K562 (cell line): Measurements from ENCODE around the gene AVPI1. TPM values are rescaled to one million over a fixed set of nuclear protein-coding genes. Genes with fewer than 3 reads are reported as not detected.
A peak's percentile ranks its signal among the peaks of the same experiment; 100 is the strongest.

ENCODE experiments used
- KLF6 ChIP-seq: fragments of 250-450 bp; sonication (Bioruptor Pico); IDR thresholded peaks from 2 replicates; pipeline ENCODE4 v1.4.0; 2020; ENCODE audit warnings: mild to moderate bottlenecking, moderate library complexity, borderline replicate concordance
- L3MBTL2 ChIP-seq: fragments of 450-650 bp; IDR thresholded peaks from 2 replicates; pipeline ENCODE4 v1.6.1; 2016; ENCODE audit warnings: mild to moderate bottlenecking, moderate library complexity
- LARP7 ChIP-seq: fragments of 450-650 bp; IDR thresholded peaks from 2 replicates; pipeline ENCODE4 v1.6.1; 2016
- MEF2D ChIP-seq: conservative IDR thresholded peaks from 2 replicates; pipeline ENCODE4 v1.6.1; 2016; ENCODE audit warnings: low read depth, missing genetic modification characterization, missing compliant biosample characterization
- NCOA1 ChIP-seq: fragments of 450-650 bp; IDR thresholded peaks from 2 replicates; pipeline ENCODE4 v1.6.1; 2016; ENCODE audit warnings: low read depth
- SREBF2 ChIP-seq: sonication (generic); formaldehyde crosslinking; IDR thresholded peaks from 2 replicates; pipeline ENCODE4 v1.4.0; 2020; ENCODE audit warnings: mild to moderate bottlenecking, missing genetic modification reagents
- TRIM28 ChIP-seq: fragments of 450-650 bp; IDR thresholded peaks from 2 replicates; pipeline ENCODE4 v1.6.1; 2017
- ZBTB7A ChIP-seq: IDR thresholded peaks from 2 replicates; pipeline ENCODE4 v1.6.1; 2011; ENCODE audit warnings: low read depth, mild to moderate bottlenecking, low read length, moderate library complexity, borderline replicate concordance; ENCODE audit not compliant: control insufficient read depth
- ZNF449 ChIP-seq: fragments of 250-450 bp; sonication (Bioruptor Pico); IDR thresholded peaks from 2 replicates; pipeline ENCODE4 v1.8.0; 2022; ENCODE audit warnings: moderate library complexity, mild to moderate bottlenecking, inconsistent platforms
- ZNF592 ChIP-seq: fragments of 450-650 bp; IDR thresholded peaks from 2 replicates; pipeline ENCODE4 v1.6.1; 2017; ENCODE audit warnings: antibody characterized with exemption, mild to moderate bottlenecking
- ZNF707 ChIP-seq: fragments of 250-450 bp; sonication (Bioruptor Pico); conservative IDR thresholded peaks from 2 replicates; pipeline ENCODE4 v1.8.0; 2022; ENCODE audit warnings: inconsistent platforms, mild to moderate bottlenecking, moderate library complexity
- polyA plus RNA-seq, 8 experiments: library from polyadenylated mRNA; depleted of rRNA in 4 of 8; stranded (reverse) in 5 of 8; unstranded in 3 of 8; fragments of >200 nt; fragmentation: Nextera tagmentation in 2 of 8; fragmentation: Illumina TruSeq in 1 of 8; extraction: Ambion mirVana in 2 of 8; extraction: Trizol in 1 of 8; gene quantifications; 2 replicates each; pipeline versions ENCODE4 v1.2.1 to v1.2.3, GENCODE V29; 2011 to 2014; ENCODE audit warnings: inconsistent platforms in 1 of 8, missing spikeins in 1 of 8
- total RNA-seq, 7 experiments: library from RNA; depleted of rRNA in 6 of 7; stranded (reverse); fragments of >200 nt in 6 of 7; fragmentation: Illumina TruSeq in 2 of 7; extraction: Trizol in 2 of 7; gene quantifications; 2 replicates each; pipeline versions ENCODE4 v1.2.1 to v1.2.3, GENCODE V29; 2011 to 2021; ENCODE audit warnings: low replicate concordance in 1 of 7
- TF ChIP-seq, protein P1 (sequence below): fragments of 250-450 bp; sonication (Bioruptor Pico); IDR thresholded peaks from 2 replicates; pipeline ENCODE4 v1.4.0; 2020
- TF ChIP-seq, protein P2 (sequence below): IDR thresholded peaks from 2 replicates; pipeline ENCODE4 v1.6.1; 2014; ENCODE audit warnings: antibody characterized with exemption

Gene AVPI1
- total and polyA plus RNA-seq, 9 of the 15 experiments (the other 6 are each of a cell fraction or from before 2014, with no cell fraction given): 0.90 to 10.4 (median 7.4) TPM

- peak; percentile 66; the same call in 1 of the 2 replicates for TF ChIP-seq ZNF592
- TF ChIP-seq, protein P1, sequence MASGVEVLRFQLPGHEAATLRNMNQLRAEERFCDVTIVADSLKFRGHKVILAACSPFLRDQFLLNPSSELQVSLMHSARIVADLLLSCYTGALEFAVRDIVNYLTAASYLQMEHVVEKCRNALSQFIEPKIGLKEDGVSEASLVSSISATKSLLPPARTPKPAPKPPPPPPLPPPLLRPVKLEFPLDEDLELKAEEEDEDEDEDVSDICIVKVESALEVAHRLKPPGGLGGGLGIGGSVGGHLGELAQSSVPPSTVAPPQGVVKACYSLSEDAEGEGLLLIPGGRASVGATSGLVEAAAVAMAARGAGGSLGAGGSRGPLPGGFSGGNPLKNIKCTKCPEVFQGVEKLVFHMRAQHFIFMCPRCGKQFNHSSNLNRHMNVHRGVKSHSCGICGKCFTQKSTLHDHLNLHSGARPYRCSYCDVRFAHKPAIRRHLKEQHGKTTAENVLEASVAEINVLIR (CRISPR knock-in tag): no peak
- TF ChIP-seq NCOA1: no peak
- TF ChIP-seq KLF6 (CRISPR knock-in tag): no peak
- TF ChIP-seq, protein P2, sequence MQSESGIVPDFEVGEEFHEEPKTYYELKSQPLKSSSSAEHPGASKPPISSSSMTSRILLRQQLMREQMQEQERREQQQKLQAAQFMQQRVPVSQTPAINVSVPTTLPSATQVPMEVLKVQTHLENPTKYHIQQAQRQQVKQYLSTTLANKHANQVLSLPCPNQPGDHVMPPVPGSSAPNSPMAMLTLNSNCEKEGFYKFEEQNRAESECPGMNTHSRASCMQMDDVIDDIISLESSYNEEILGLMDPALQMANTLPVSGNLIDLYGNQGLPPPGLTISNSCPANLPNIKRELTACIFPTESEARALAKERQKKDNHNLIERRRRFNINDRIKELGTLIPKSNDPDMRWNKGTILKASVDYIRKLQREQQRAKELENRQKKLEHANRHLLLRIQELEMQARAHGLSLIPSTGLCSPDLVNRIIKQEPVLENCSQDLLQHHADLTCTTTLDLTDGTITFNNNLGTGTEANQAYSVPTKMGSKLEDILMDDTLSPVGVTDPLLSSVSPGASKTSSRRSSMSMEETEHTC: peak; percentile 90
- no peak for TF ChIP-seq MEF2D (tag)
- no peak for TF ChIP-seq ZNF707 (CRISPR knock-in tag)
- TF ChIP-seq L3MBTL2: no peak
- no peak for TF ChIP-seq LARP7
- no peak for TF ChIP-seq ZNF449 (CRISPR knock-in tag)
- no peak for TF ChIP-seq TRIM28
- TF ChIP-seq ZBTB7A: no peak
- TF ChIP-seq SREBF2 (CRISPR knock-in tag): no peak
Measured at GRCh38 chr10:97648562-97649404, 38.3 kb downstream of the AVPI1 start (continued).
